ENCODE results near the gene BCKDHA.

- TF ChIP-seq CTCF (IDR thresholded peaks at IDR 0.05; ENCODE audit: insufficient read depth, low read length) (no peak), POLR2AphosphoS5 (IDR thresholded peaks at IDR 0.05; ENCODE audit: low read depth) (no peak)
Observed at GRCh38 chr19:41366089-41366488, 31.5 kb upstream of the BCKDHA start.
